ENCODE data around the gene USH2A. TPM values are rescaled to one million over a fixed set of nuclear protein-coding genes. Genes with fewer than 3 reads are reported as not detected.

USH2A gene
- total and polyA plus RNA-seq, 2 experiments from 2014 or later = under 0.01 to 0.01 TPM

DNA sequence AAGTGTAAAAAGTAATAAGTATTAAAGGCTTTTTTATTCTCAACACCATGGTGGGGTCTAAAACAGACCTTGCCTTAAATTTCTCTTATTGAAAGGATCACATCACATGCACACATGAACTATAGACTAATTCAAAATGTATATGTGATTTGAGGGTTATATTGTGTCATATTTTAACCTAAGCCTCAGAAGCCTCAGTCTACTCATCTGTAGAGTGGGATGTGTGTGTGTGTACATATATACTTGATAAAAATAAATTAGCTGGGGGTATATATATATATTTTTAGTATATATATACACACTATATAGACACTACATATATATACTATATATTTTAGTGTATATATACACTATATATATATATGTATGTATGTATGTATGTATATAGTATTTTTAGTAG, 797.3 kb downstream of the USH2A start:
- DNase-seq = no peak
- peaks cover 16% of the 10 kb centered on the region for H3K36me3 ChIP-seq (ENCODE audit: low read depth)
- no peak overlapping the region for H3K9ac ChIP-seq
- no peak overlapping the region for H2AFZ ChIP-seq
- TF ChIP-seq EZH2 (IDR thresholded peaks at IDR 0.05; ENCODE audit: insufficient read depth, poor library complexity, severe bottlenecking) (no peak), EZH2phosphoT487 (IDR thresholded peaks at IDR 0.05; ENCODE audit: insufficient read depth, low read depth) (no peak)
- no peak overlapping the region for H3K4me2 ChIP-seq (ENCODE audit: unreplicated experiment)
- H3K4me1 ChIP-seq (ENCODE audit: insufficient read depth) = no peaks in the 10 kb centered on the region
- H3K27me3 ChIP-seq (replicated peaks; ENCODE audit: insufficient read depth) = no peaks in the 10 kb centered on the region
- no peaks in the 10 kb centered on the region for H3K9me2 ChIP-seq (ENCODE audit: insufficient read depth)
- no peak overlapping the region for H3K4me3 ChIP-seq
- no peaks in the 10 kb centered on the region for H4K20me1 ChIP-seq (ENCODE audit: insufficient read depth)
- H3F3A ChIP-seq (ENCODE audit: insufficient read depth) = 0 out of 2 replicates have a peak, but pooled peaks cover 4% of the 10 kb centered on the region
- no peaks in the 10 kb centered on the region for H3K9me3 ChIP-seq (ENCODE audit: low read depth)
- no peaks in the 10 kb centered on the region for H3K79me2 ChIP-seq (ENCODE audit: insufficient read depth)
- no peak overlapping the region for H3K27ac ChIP-seq
- in situ Hi-C loops (cut with MboI) = no loop called here

DNA sequence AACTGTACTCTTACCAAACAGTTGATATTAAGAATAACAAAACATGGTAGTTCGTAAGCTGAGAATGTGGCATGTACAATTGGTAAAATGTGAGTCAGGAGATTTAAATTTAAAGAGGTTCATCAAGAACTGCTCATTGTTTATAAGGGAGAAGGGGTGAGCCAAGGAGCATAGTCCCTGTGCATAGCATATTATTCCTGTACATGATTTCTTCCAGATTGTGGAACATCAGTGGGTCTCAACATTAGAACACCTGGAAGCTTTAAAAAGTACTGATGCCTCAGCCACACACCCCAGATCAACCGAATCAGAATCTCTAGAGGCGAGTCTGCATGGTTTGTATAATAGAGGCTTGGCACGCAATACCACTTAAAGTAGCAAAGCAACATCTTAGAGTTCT, 800.1 kb downstream of the USH2A start:
- DNase-seq = no peak
- Histone ChIP-seq H3K9ac (no peak overlapping the region), H3K4me3 (no peak overlapping the region), H3K27ac (no peak overlapping the region), H3K9me2 (ENCODE audit: insufficient read depth) (no peaks in the 10 kb centered on the region), H3K36me3 (ENCODE audit: low read depth) (peaks cover 40% of the 10 kb centered on the region), H3K4me1 (ENCODE audit: insufficient read depth) (no peaks in the 10 kb centered on the region), H3F3A (ENCODE audit: insufficient read depth) (0 out of 2 replicates have a peak, but pooled peaks cover 4% of the 10 kb centered on the region), H3K9me3 (ENCODE audit: low read depth) (no peaks in the 10 kb centered on the region), H4K20me1 (ENCODE audit: insufficient read depth) (no peaks in the 10 kb centered on the region), H3K27me3 (replicated peaks; ENCODE audit: insufficient read depth) (no peaks in the 10 kb centered on the region), H3K4me2 (ENCODE audit: unreplicated experiment) (no peak overlapping the region), H2AFZ (no peak overlapping the region), H3K79me2 (ENCODE audit: insufficient read depth) (no peaks in the 10 kb centered on the region)
- no peak for TF ChIP-seq EZH2phosphoT487 (IDR thresholded peaks at IDR 0.05; ENCODE audit: insufficient read depth, low read depth)
- TF ChIP-seq EZH2 (IDR thresholded peaks at IDR 0.05; ENCODE audit: insufficient read depth, poor library complexity, severe bottlenecking) = no peak
- 78 to 82% methylated on average over 4 of the region's 4 CpGs for WGBS, 2 experiments (ENCODE audit: low coverage in 1 of 2, low lambda C conversion rate in 2 of 2, missing lambda C conversion rate in 2 of 2)
- in situ Hi-C loops (cut with MboI) = no loop called here

DNA sequence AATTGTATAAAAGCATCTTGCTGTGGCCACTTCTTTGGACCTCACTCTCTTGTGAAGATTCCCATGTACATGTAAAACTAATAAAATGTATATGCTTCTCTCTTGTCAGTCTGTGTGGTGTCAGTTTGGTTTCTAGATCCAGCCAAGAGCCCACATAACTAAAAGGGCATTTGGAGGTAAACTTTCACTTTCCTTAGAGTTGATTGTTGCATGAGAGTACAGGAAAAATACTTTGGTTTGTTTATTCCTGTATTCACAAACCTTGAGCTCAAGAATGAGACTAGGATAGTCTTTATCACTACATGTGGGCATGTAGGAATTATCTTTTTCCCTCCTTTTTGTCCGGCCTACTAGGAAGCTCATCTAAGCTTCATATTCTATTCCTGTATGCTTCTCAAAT, 805.3 kb downstream of the USH2A start:
- H3K9me2 ChIP-seq (ENCODE audit: insufficient read depth) = no peaks in the 10 kb centered on the region
- H3K79me2 ChIP-seq (ENCODE audit: insufficient read depth) = peaks cover 22% of the 10 kb centered on the region
- WGBS, 2 experiments (ENCODE audit: low coverage in 1 of 2, low lambda C conversion rate in 2 of 2, missing lambda C conversion rate in 2 of 2) = 92% methylated on average over 1 of the region's 1 CpG
- H3K9me3 ChIP-seq (ENCODE audit: low read depth) = no peaks in the 10 kb centered on the region
- H2AFZ ChIP-seq = no peak overlapping the region
- H3K4me3 ChIP-seq = no peak overlapping the region
- no peaks in the 10 kb centered on the region for H3F3A ChIP-seq (ENCODE audit: insufficient read depth)
- no peaks in the 10 kb centered on the region for H4K20me1 ChIP-seq (ENCODE audit: insufficient read depth)
- no peak overlapping the region for H3K9ac ChIP-seq
- no peaks in the 10 kb centered on the region for H3K4me1 ChIP-seq (ENCODE audit: insufficient read depth)
- no peak overlapping the region for H3K4me2 ChIP-seq (ENCODE audit: unreplicated experiment)
- TF ChIP-seq EZH2 (IDR thresholded peaks at IDR 0.05; ENCODE audit: insufficient read depth, poor library complexity, severe bottlenecking) = no peak
- no peak for TF ChIP-seq EZH2phosphoT487 (IDR thresholded peaks at IDR 0.05; ENCODE audit: insufficient read depth, low read depth)
- H3K36me3 ChIP-seq (ENCODE audit: low read depth) = peaks cover 45% of the 10 kb centered on the region
- DNase-seq = no peak
- no peak overlapping the region for H3K27ac ChIP-seq
- in situ Hi-C loops (cut with MboI) = no loop called here
- no peaks in the 10 kb centered on the region for H3K27me3 ChIP-seq (replicated peaks; ENCODE audit: insufficient read depth)

DNA sequence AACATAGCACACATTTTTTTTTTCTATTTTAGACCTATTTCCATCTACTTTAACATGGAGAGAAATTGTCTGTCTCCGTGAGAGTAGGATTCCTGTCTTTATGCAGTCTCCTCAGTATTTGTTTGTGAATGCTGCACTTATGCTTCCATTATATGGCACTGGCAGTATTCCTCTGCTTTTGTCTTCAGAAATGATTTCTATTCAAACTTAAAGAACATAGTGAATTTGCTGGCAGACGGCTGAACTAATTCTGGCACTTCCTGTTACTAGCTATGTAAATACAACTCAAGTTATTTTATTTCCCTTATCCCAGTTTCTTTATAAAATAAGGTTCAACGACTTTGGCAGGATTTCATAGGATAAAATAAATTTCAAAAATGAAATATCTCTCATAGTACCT, 810.9 kb downstream of the USH2A start:
- no peak overlapping the region for H3K9ac ChIP-seq
- H4K20me1 ChIP-seq (ENCODE audit: insufficient read depth) = no peaks in the 10 kb centered on the region
- no peaks in the 10 kb centered on the region for H3K9me3 ChIP-seq (ENCODE audit: low read depth)
- peaks cover 25% of the 10 kb centered on the region for H3K79me2 ChIP-seq (ENCODE audit: insufficient read depth)
- H3K4me2 ChIP-seq (ENCODE audit: unreplicated experiment) = no peak overlapping the region
- no peak overlapping the region for H3K4me3 ChIP-seq
- no peaks in the 10 kb centered on the region for H3F3A ChIP-seq (ENCODE audit: insufficient read depth)
- no peak for DNase-seq
- in situ Hi-C loops (cut with MboI) = no loop called here
- H3K4me1 ChIP-seq (ENCODE audit: insufficient read depth) = no peaks in the 10 kb centered on the region
- no peak overlapping the region for H2AFZ ChIP-seq
- TF ChIP-seq EZH2 (IDR thresholded peaks at IDR 0.05; ENCODE audit: insufficient read depth, poor library complexity, severe bottlenecking) = no peak
- TF ChIP-seq EZH2phosphoT487 (IDR thresholded peaks at IDR 0.05; ENCODE audit: insufficient read depth, low read depth) = no peak
- H3K9me2 ChIP-seq (ENCODE audit: insufficient read depth) = no peaks in the 10 kb centered on the region
- peaks cover 32% of the 10 kb centered on the region for H3K36me3 ChIP-seq (ENCODE audit: low read depth)
- H3K27me3 ChIP-seq (replicated peaks; ENCODE audit: insufficient read depth) = no peaks in the 10 kb centered on the region
- no peak overlapping the region for H3K27ac ChIP-seq
- WGBS, 2 experiments (ENCODE audit: low coverage in 1 of 2, low lambda C conversion rate in 2 of 2, missing lambda C conversion rate in 2 of 2) = 90 to 93% methylated on average over 3 of the region's 3 CpGs

DNA sequence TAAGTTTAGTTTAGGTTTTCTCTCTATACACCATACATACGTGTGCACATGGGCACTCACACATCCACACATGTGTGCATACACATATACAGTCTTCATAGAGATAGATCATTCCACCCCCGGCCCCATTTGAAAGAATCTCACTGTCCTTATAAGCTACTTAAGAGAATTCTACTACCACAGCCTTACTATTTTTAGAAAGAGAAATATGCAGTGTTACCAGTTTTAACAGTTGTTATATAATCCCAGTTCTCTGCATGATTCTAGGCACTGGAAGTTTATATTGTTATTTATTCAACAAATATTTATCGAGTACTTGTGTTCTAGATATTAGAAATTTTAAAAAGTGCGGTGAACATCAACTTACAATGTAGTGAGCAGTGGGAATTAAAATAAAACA, 814.6 kb downstream of the USH2A start:
- in situ Hi-C loops (cut with MboI) = no loop called here
- Histone ChIP-seq H3K27ac (no peak overlapping the region), H3F3A (ENCODE audit: insufficient read depth) (0 out of 2 replicates have a peak, but pooled peaks cover 8% of the 10 kb centered on the region), H3K9ac (no peak overlapping the region), H3K9me3 (ENCODE audit: low read depth) (no peaks in the 10 kb centered on the region), H3K36me3 (ENCODE audit: low read depth) (peaks cover 36% of the 10 kb centered on the region), H3K9me2 (ENCODE audit: insufficient read depth) (no peaks in the 10 kb centered on the region), H4K20me1 (ENCODE audit: insufficient read depth) (no peaks in the 10 kb centered on the region), H2AFZ (no peak overlapping the region), H3K4me3 (no peak overlapping the region), H3K79me2 (ENCODE audit: insufficient read depth) (peaks cover 9% of the 10 kb centered on the region; the same call in 1 of the 2 replicates), H3K4me2 (ENCODE audit: unreplicated experiment) (no peak overlapping the region), H3K4me1 (ENCODE audit: insufficient read depth) (no peaks in the 10 kb centered on the region; the same call in none of the 2 replicates), H3K27me3 (replicated peaks; ENCODE audit: insufficient read depth) (no peaks in the 10 kb centered on the region)
- no peak for TF ChIP-seq EZH2 (IDR thresholded peaks at IDR 0.05; ENCODE audit: insufficient read depth, poor library complexity, severe bottlenecking)
- no peak for TF ChIP-seq EZH2phosphoT487 (IDR thresholded peaks at IDR 0.05; ENCODE audit: insufficient read depth, low read depth)
- no peak for DNase-seq
- 91 to 95% methylated on average over 4 of the region's 4 CpGs for WGBS, 2 experiments (ENCODE audit: low coverage in 1 of 2, low lambda C conversion rate in 2 of 2, missing lambda C conversion rate in 2 of 2)

All from GM23248 (cell line).